ENCODE measurements around the gene BANK1. TPM values are rescaled to one million over a fixed set of nuclear protein-coding genes. Genes with fewer than 3 reads are reported as not detected.

BANK1 gene
- total RNA-seq, 1 donor from 2014 or later: 336 TPM

GRCh38 chr4:101968364-101968763 lies 177.8 kb downstream of the BANK1 start:
- Mint-ChIP-seq H3K9me3 (no peaks in the 10 kb centered on the region), H3K4me1 (peaks cover 78% of the 10 kb centered on the region), H3K27me3 (no peaks in the 10 kb centered on the region), H3K36me3 (ENCODE audit: low read depth) (peaks cover 70% of the 10 kb centered on the region), H3K27ac (peak overlapping the region; percentile 74), H3K4me3 (no peak overlapping the region)
- CTCF ChIA-PET: no interaction called here
- TF ChIP-seq CTCF (IDR thresholded peaks at IDR 0.05): no peak
- DNase-seq (no peak), ATAC-seq (ENCODE audit: low read depth) (no peak)
- POLR2A ChIA-PET: no interaction called here
- intact Hi-C loops (cut with micrococcal nuclease): no loop called here

GRCh38 chr4:101969965-101970364 lies 179.4 kb downstream of the BANK1 start:
- Mint-ChIP-seq H3K4me3 (no peak overlapping the region), H3K36me3 (ENCODE audit: low read depth) (peaks cover 71% of the 10 kb centered on the region), H3K9me3 (no peaks in the 10 kb centered on the region), H3K4me1 (peaks cover 79% of the 10 kb centered on the region), H3K27ac (peak overlapping the region; percentile 78), H3K27me3 (no peaks in the 10 kb centered on the region)
- intact Hi-C loops (cut with micrococcal nuclease): no loop called here
- ChIA-PET POLR2A (no interaction called here), CTCF (no interaction called here)
- no peak for DNase-seq
- no peak for ATAC-seq (ENCODE audit: low read depth)
- no peak for TF ChIP-seq CTCF (IDR thresholded peaks at IDR 0.05)

GRCh38 chr4:101970547-101971155 lies 180.1 kb downstream of the BANK1 start:
- peaks cover 78% of the 10 kb centered on the region for H3K4me1 Mint-ChIP-seq

GRCh38 chr4:101972791-101973190 lies 182.3 kb downstream of the BANK1 start:
- H3K4me1 Mint-ChIP-seq: peaks cover 77% of the 10 kb centered on the region
- TF ChIP-seq CTCF (IDR thresholded peaks at IDR 0.05): no peak
- intact Hi-C loops (cut with micrococcal nuclease): no loop called here
- DNase-seq (no peak), ATAC-seq (ENCODE audit: low read depth) (peak; percentile 65)
- H3K27ac Mint-ChIP-seq: peak overlapping the region; percentile 33
- peaks cover 70% of the 10 kb centered on the region for H3K36me3 Mint-ChIP-seq (ENCODE audit: low read depth)
- POLR2A ChIA-PET: interaction anchor here (0.6 to 1.2 kb wide), 4 partner anchors 24 to 926 kb away, joined by 3 read pairs; no protein-coding TSS in a partner anchor
- no peaks in the 10 kb centered on the region for H3K27me3 Mint-ChIP-seq
- no peaks in the 10 kb centered on the region for H3K9me3 Mint-ChIP-seq
- peak overlapping the region; percentile 33 for H3K4me3 Mint-ChIP-seq
- CTCF ChIA-PET: no interaction called here

More at GRCh38 chr4:101970547-101971155, 180.1 kb downstream of the BANK1 start:
- no peak overlapping the region for H3K4me3 Mint-ChIP-seq
- POLR2A ChIA-PET: no interaction called here
- peak overlapping the region; percentile 78 for H3K27ac Mint-ChIP-seq
- no peaks in the 10 kb centered on the region for H3K27me3 Mint-ChIP-seq
- no peak for DNase-seq
- ATAC-seq (ENCODE audit: low read depth): no peak
- no peaks in the 10 kb centered on the region for H3K9me3 Mint-ChIP-seq
- TF ChIP-seq CTCF (IDR thresholded peaks at IDR 0.05): no peak
- H3K36me3 Mint-ChIP-seq (ENCODE audit: low read depth): peaks cover 70% of the 10 kb centered on the region
- intact Hi-C loops (cut with micrococcal nuclease): no loop called here
- CTCF ChIA-PET: no interaction called here

- Mint-ChIP-seq H3K4me1 (peaks cover 72% of the 10 kb centered on the region), H3K4me3 (no peak overlapping the region), H3K27me3 (no peaks in the 10 kb centered on the region), H3K36me3 (ENCODE audit: low read depth) (peaks cover 69% of the 10 kb centered on the region), H3K27ac (peak overlapping the region; percentile 35), H3K9me3 (no peaks in the 10 kb centered on the region)
- DNase-seq (no peak), ATAC-seq (ENCODE audit: low read depth) (no peak)
- POLR2A ChIA-PET: interaction anchor here (0.6 to 1.2 kb wide), 3 partner anchors 24 to 926 kb away, joined by 3 read pairs; no protein-coding TSS in a partner anchor
- CTCF ChIA-PET: no interaction called here
- intact Hi-C loops (cut with micrococcal nuclease): no loop called here
- no peak for TF ChIP-seq CTCF (IDR thresholded peaks at IDR 0.05)
These were observed 182.8 kb downstream of the BANK1 start for GRCh38 chr4:101973361-101973760.

Measured in activated B cell treated with CpG ODN at 0.5 μM for 24 hours (primary cell).